IMR-90 (cell line): ENCODE measurements around the gene CCZ1B. TPM values are rescaled to one million over a fixed set of nuclear protein-coding genes. Genes with fewer than 3 reads are reported as not detected.
"Not testable (repeated sequence)": the region's sequence is repeated elsewhere in the genome, so short reads cannot be mapped to it uniquely, and the experiment has no call there.

Experiments
- ATAC-seq: fragments of 200-7000 bp; cut with Tn5 transposase; 2 replicates; pipeline ENCODE4 v1.9.1; 2020; ENCODE audit warnings: low read depth, mild to moderate bottlenecking, moderate library complexity
- BruUV-seq: library from RNA; stranded (reverse); fragments of 400-500 nt; replicated peaks from 2 replicates; lab custom pipeline; 2021; lab: Mats Ljungman, UMichigan
- CTCF ChIA-PET: fragments of 300-600 bp; formaldehyde crosslinking; extraction: SDS; loops from one replicate; lab custom pipeline; 2021; ENCODE audit warnings: antibody characterized with exemption; lab: Yijun Ruan, JAX
- POLR2A ChIA-PET: fragments of 300-600 bp; sonication (Branson Sonifier 250); formaldehyde crosslinking; loops from one replicate; lab custom pipeline; 2022; ENCODE audit warnings: antibody characterized with exemption; ENCODE audit not compliant: unreplicated experiment; lab: Charles Lee
- DNase-seq: peaks from one replicate; pipeline ENCODE4 v3.0.0; 2013
- H2AFZ ChIP-seq: replicated peaks from 2 replicates; pipeline ENCODE3; 2013; ENCODE audit warnings: low read length, mild to moderate bottlenecking; ENCODE audit not compliant: poor library complexity
- H2AK5ac ChIP-seq: 2 replicates; pipeline ENCODE4 v1.6.1; 2013; ENCODE audit warnings: low read depth, low read length, inconsistent platforms
- H2AK9ac ChIP-seq: replicated peaks from 2 replicates; pipeline ENCODE3; 2013; ENCODE audit warnings: mild to moderate bottlenecking, low read depth, low read length, moderate library complexity; ENCODE audit not compliant: poor library complexity
- H2BK120ac ChIP-seq: 2 replicates; pipeline ENCODE4 v1.6.1; 2013; ENCODE audit warnings: low read depth, low read length, inconsistent platforms
- H2BK15ac ChIP-seq: 3 replicates; pipeline ENCODE4 v1.6.1; 2013; ENCODE audit warnings: low read depth, low read length, inconsistent platforms
- H2BK20ac ChIP-seq: 2 replicates; pipeline ENCODE4 v1.6.1; 2013; ENCODE audit warnings: low read depth, mild to moderate bottlenecking, inconsistent platforms, low read length, moderate library complexity
- H2BK5ac ChIP-seq: 2 replicates; pipeline ENCODE4 v1.6.1; 2013; ENCODE audit warnings: mild to moderate bottlenecking, low read depth, low read length, inconsistent platforms; ENCODE audit not compliant: poor library complexity, severe bottlenecking
- H3K14ac ChIP-seq: replicated peaks from 2 replicates; pipeline ENCODE4 v1.6.1; 2013; ENCODE audit warnings: low read depth, low read length, inconsistent platforms
- H3K18ac ChIP-seq: 2 replicates; pipeline ENCODE4 v1.6.1; 2013; ENCODE audit warnings: low read depth, low read length, control low read depth
- H3K23ac ChIP-seq: 2 replicates; pipeline ENCODE4 v1.6.1; 2013; ENCODE audit warnings: low read depth, low read length, inconsistent platforms
- H3K27ac ChIP-seq: 2 replicates; pipeline ENCODE4 v1.5.1; 2013; ENCODE audit warnings: mild to moderate bottlenecking, control low read depth, low read length; ENCODE audit not compliant: insufficient read depth
- H3K27me3 ChIP-seq: 2 replicates; pipeline ENCODE4 v1.6.1; 2013; ENCODE audit warnings: low read length; ENCODE audit not compliant: control insufficient read depth, insufficient read depth
- H3K36me3 ChIP-seq: 2 replicates; pipeline ENCODE4 v1.6.1; 2013; ENCODE audit warnings: low read length, mixed read lengths; ENCODE audit not compliant: control insufficient read depth, insufficient read depth
- H3K4ac ChIP-seq: 2 replicates; pipeline ENCODE4 v1.6.1; 2013; ENCODE audit warnings: low read depth, low read length, inconsistent platforms
- H3K4me1 ChIP-seq: 2 replicates; pipeline ENCODE4 v1.6.1; 2013; ENCODE audit warnings: low read length, mixed read lengths; ENCODE audit not compliant: control insufficient read depth, insufficient read depth
- H3K4me2 ChIP-seq: 2 replicates; pipeline ENCODE4 v1.6.1; 2013; ENCODE audit warnings: low read depth, mild to moderate bottlenecking, control low read depth, low read length, moderate library complexity
- H3K4me3 ChIP-seq: 2 replicates; pipeline ENCODE4 v1.5.1; 2013; ENCODE audit warnings: low read depth, mild to moderate bottlenecking, control low read depth, low read length, moderate library complexity; ENCODE audit not compliant: insufficient read depth
- H3K56ac ChIP-seq: 2 replicates; pipeline ENCODE4 v1.6.1; 2013; ENCODE audit warnings: low read length, inconsistent platforms; ENCODE audit not compliant: insufficient read depth; ENCODE audit errors: extremely low read depth
- H3K79me1 ChIP-seq, 2 experiments: 2 replicates each; pipeline ENCODE4 v1.6.1; 2013; ENCODE audit warnings: low read length in 2 of 2, inconsistent platforms in 1 of 2, low read depth in 1 of 2
- H3K9ac ChIP-seq: 2 replicates; pipeline ENCODE4 v1.6.1; 2013; ENCODE audit warnings: low read depth, low read length, control low read depth
- H3K9me1 ChIP-seq: 2 replicates; pipeline ENCODE4 v1.6.1; 2013; ENCODE audit warnings: low read length, inconsistent platforms; ENCODE audit not compliant: insufficient read depth
- H3K9me3 ChIP-seq: 2 replicates; pipeline ENCODE4 v1.6.1; 2013; ENCODE audit warnings: low read length; ENCODE audit not compliant: control insufficient read depth, insufficient read depth
- H4K20me1 ChIP-seq: 2 replicates; pipeline ENCODE4 v1.6.1; 2013; ENCODE audit warnings: low read length, inconsistent platforms; ENCODE audit not compliant: insufficient read depth
- H4K5ac ChIP-seq: 2 replicates; pipeline ENCODE4 v1.6.1; 2013; ENCODE audit warnings: mild to moderate bottlenecking, low read depth, low read length, control low read depth
- H4K8ac ChIP-seq, 2 experiments: 2 replicates each; pipeline ENCODE4 v1.6.1; 2013; ENCODE audit warnings: low read depth in 2 of 2, low read length in 2 of 2, control low read depth in 1 of 2, inconsistent platforms in 1 of 2
- H4K91ac ChIP-seq: 2 replicates; pipeline ENCODE4 v1.6.1; 2013; ENCODE audit warnings: low read depth, low read length, inconsistent platforms; ENCODE audit not compliant: insufficient read depth
- whole genome bisulfite sequencing, 2 experiments: methylation state at CpG; one replicate each; pipeline versions ENCODE4 v1.1.5 to v1.1.7; 2013; ENCODE audit warnings: missing lambda C conversion rate in 2 of 2; ENCODE audit not compliant: insufficient read length in 1 of 2; ENCODE audit errors: extremely low coverage in 2 of 2; 5-methylcytosine and 5-hydroxymethylcytosine counted together
- dilution Hi-C: fragments of 300-500 bp; cut with HindIII; formaldehyde crosslinking; loops from one replicate; pipeline ENCODE4 v1.14.3; 2018; ENCODE audit warnings: low sequenced_read_pairs; ENCODE audit not compliant: unreplicated experiment
- in situ Hi-C: fragments of 300-500 bp; cut with MboI; formaldehyde crosslinking; loops from 3 replicates; pipeline ENCODE4 v1.14.3; 2019; ENCODE audit warnings: low sequenced_read_pairs, inconsistent platforms, mixed read lengths
- intact Hi-C: fragments of 100-400 bp; cut with micrococcal nuclease; formaldehyde crosslinking; loops from 2 replicates; pipeline ENCODE4 v1.10.0; 2022
- polyA plus RNA-seq, 3 experiments: library from polyadenylated mRNA; depleted of rRNA; stranded (reverse); fragments of >200 nt; gene quantifications; 2 replicates each; pipeline ENCODE4 v1.2.3, GENCODE V29; 2012; ENCODE audit warnings: low replicate concordance in 1 of 3
- total RNA-seq: library from RNA; depleted of rRNA; stranded (reverse); fragments of >200 nt; gene quantifications from 2 replicates; pipeline ENCODE4 v1.2.3, GENCODE V29; 2012

The CCZ1B gene
- total and polyA plus RNA-seq, 2 of the 4 experiments (the other 2 are of a cell fraction) = 25.5 to 41.0 TPM

DNA sequence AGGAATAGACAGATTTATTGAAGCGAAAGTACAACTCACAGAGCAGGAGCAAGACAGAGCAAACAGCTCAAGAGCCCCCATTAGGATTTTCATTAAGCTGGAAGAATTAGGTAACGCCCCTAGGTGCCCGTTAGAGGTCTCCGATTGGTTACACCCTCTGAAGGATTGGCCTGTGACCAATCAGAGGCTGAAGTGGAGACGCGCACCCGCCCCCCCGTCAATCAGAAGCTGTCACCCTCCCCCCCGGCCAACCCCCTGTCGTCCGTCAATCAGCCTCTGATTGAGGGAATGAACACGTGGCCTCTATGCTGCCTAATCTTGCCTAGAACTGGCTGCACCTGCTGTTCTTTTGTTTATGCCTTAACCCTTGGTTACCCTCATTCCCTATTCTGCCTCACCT, 1.1 kb upstream of the CCZ1B start:
- in situ Hi-C loops, H3K9me3 ChIP-seq, H3K18ac ChIP-seq, H2BK15ac ChIP-seq, ATAC-seq, POLR2A ChIA-PET, H3K23ac ChIP-seq, H3K36me3 ChIP-seq, H3K27ac ChIP-seq, H2BK120ac ChIP-seq, H3K4me2 ChIP-seq, DNase-seq, H3K4me3 ChIP-seq, H3K56ac ChIP-seq, H3K4me1 ChIP-seq, H4K20me1 ChIP-seq, H2AFZ ChIP-seq, H2BK5ac ChIP-seq, H4K5ac ChIP-seq, H3K4ac ChIP-seq, CTCF ChIA-PET, intact Hi-C loops, H3K27me3 ChIP-seq, dilution Hi-C loops, H2AK5ac ChIP-seq, H2BK20ac ChIP-seq, H3K9ac ChIP-seq, H3K79me1 ChIP-seq, H2AK9ac ChIP-seq, H4K91ac ChIP-seq, H3K9me1 ChIP-seq, H3K14ac ChIP-seq, BruUV-seq: not testable (repeated sequence)
- WGBS, 2 experiments = no CpG with 5 or more reads among the region's 12 CpGs
- H4K8ac ChIP-seq = peak overlapping the region in 1 of 2 experiments; percentile 60; a peak in 1 of 4 replicates

DNA sequence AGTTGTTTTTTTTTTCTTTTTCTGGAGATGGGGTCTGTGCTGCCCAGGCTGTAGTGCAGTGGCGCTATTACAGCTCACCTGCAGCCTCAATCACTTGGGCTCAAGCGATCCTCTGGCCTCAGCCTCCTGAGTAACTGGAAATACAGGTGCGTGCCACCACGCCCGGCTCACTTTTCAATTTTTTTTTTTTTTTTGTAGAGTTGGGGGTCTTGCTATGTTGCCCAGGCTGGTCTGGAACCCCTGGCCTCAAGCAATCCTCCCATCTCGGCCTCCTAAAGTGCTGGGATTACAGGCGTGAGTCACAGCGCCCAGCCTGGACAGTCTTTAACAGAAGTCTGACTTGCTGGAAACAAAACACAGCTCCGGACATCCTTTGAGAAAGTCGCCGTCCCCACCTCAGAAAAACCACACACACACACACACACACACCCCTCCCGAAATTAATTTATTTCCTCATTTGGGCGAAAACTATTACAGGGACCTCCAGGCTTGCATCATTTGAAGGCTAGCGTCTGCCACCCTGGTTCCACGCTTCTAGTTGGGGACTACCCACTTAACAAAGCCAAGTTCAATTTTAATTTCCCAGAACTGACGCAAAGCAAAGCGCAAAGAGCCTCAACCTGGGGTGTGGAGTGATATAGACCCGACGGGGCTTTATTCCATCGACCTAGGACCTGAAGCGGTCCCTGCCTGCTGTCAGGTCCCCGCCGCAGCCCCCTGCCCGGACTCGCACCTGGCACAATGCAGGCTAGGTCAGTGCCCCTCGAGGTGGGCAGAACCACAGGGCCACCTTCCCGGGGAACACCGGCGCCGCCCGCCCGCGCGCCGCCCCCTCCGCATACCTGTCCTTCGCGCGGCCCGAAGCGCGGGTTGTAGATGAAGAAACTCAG, 594 bp downstream of the CCZ1B start:
- H3K9ac ChIP-seq, H2AK9ac ChIP-seq, H2BK120ac ChIP-seq, POLR2A ChIA-PET, H4K20me1 ChIP-seq, H3K9me3 ChIP-seq, H4K5ac ChIP-seq, H3K9me1 ChIP-seq, H3K79me1 ChIP-seq, H2AK5ac ChIP-seq, DNase-seq, H3K23ac ChIP-seq, intact Hi-C loops, H3K27me3 ChIP-seq, H3K14ac ChIP-seq, H2BK15ac ChIP-seq, H3K4ac ChIP-seq, dilution Hi-C loops, H2BK5ac ChIP-seq, H2BK20ac ChIP-seq, BruUV-seq, H3K4me1 ChIP-seq, H3K4me2 ChIP-seq, H3K36me3 ChIP-seq, H4K91ac ChIP-seq, H3K18ac ChIP-seq, H2AFZ ChIP-seq, in situ Hi-C loops, H3K56ac ChIP-seq, CTCF ChIA-PET, H3K27ac ChIP-seq, H4K8ac ChIP-seq: not testable (repeated sequence)
- peak overlapping the region; percentile 38 for H3K4me3 ChIP-seq
- ATAC-seq = peak; percentile 58
- no CpG with 5 or more reads among the region's 42 CpGs for WGBS, 2 experiments
